Vagina (tissue), 2 donors: Measurements from ENCODE around the gene ADGRF5. TPM values are rescaled to one million over a fixed set of nuclear protein-coding genes. Genes with fewer than 3 reads are reported as not detected.

Source experiments
- DNase-seq, 2 donors: peaks; one replicate each; pipeline ENCODE4 v3.0.0-alpha.2; 2017; ENCODE audit errors: extremely low spot score in 2 of 2
- H3K27ac ChIP-seq: fragments of 200-600 bp; sonication (generic); one replicate; pipeline ENCODE4 v1.5.1; 2019
- H3K27me3 ChIP-seq: fragments of 200-600 bp; sonication (generic); one replicate; pipeline ENCODE4 v1.5.1; 2019
- H3K36me3 ChIP-seq, 2 donors: fragments of 200-600 bp; sonication (generic); one replicate each; pipeline ENCODE4 v1.5.1; 2017 to 2019
- H3K4me1 ChIP-seq: fragments of 200-600 bp; sonication (generic); one replicate; pipeline ENCODE4 v1.5.1; 2019
- H3K4me3 ChIP-seq, 2 donors: fragments of 200-600 bp; sonication (generic); 1 replicate in 1 of 2; 2 replicates in 1 of 2; pipeline ENCODE4 v1.5.1; 2016 to 2019
- H3K9me3 ChIP-seq: fragments of 200-600 bp; sonication (generic); one replicate; pipeline ENCODE4 v1.5.1; 2019
- POLR2A ChIP-seq, 2 donors: fragments of 450-650 bp; IDR thresholded peaks; one replicate each; pipeline ENCODE4 v1.6.1; 2017; ENCODE audit warnings: antibody characterized with exemption in 2 of 2, mild to moderate bottlenecking in 2 of 2, moderate library complexity in 2 of 2
- POLR2AphosphoS5 ChIP-seq, 2 donors: sonication (generic); formaldehyde crosslinking; IDR thresholded peaks; one replicate each; pipeline ENCODE4 v1.9.0; 2017; ENCODE audit warnings: antibody characterized with exemption in 2 of 2, mild to moderate bottlenecking in 2 of 2, low read depth in 1 of 2; ENCODE audit not compliant: insufficient read depth in 1 of 2
- intact Hi-C: fragments of 100-400 bp; cut with DNase I; formaldehyde crosslinking; loops from one replicate; pipeline ENCODE4 v1.15.1; 2023
- total RNA-seq: library from RNA; depleted of rRNA; stranded (reverse); fragments of >200 nt; gene quantifications from one replicate; pipeline ENCODE4 v1.2.3, GENCODE V29; 2016
- TF ChIP-seq, protein P1 (sequence below), 3 experiments: fragments of 450-650 bp in 2 of 3; fragments of 200-600 bp in 1 of 3; sonication (generic) in 1 of 3; IDR thresholded peaks; one replicate each; pipeline ENCODE4 v1.5.1; 2017 to 2019; ENCODE audit warnings: antibody characterized with exemption in 3 of 3, mild to moderate bottlenecking in 2 of 3, moderate library complexity in 2 of 3

ADGRF5 gene
- total RNA-seq, 1 donor from 2014 or later: 10.3 TPM

DNA sequence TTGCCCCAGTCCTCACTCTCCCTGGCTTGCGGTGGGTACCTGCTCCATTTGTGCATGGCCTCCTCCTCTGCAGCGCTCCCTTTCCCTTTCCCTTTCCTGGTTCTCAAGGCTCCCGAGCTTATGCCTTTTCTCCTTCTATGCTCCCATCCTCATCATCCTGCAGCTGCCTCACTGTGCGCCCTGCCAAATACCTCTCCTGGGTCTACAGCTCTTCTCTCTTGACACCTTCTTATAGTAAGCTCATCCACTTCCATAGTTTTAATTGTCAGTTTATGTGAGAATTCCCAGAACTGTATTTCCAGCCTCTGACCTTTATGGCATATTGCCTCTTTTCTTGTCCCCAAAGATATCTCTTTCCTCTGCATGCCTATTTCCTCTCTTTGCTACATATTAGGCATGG, 5.9 kb downstream of the ADGRF5 start:
- Histone ChIP-seq H3K4me1 (no peaks in the 10 kb centered on the region), H3K36me3 (no peaks in the 10 kb centered on the region)

DNA sequence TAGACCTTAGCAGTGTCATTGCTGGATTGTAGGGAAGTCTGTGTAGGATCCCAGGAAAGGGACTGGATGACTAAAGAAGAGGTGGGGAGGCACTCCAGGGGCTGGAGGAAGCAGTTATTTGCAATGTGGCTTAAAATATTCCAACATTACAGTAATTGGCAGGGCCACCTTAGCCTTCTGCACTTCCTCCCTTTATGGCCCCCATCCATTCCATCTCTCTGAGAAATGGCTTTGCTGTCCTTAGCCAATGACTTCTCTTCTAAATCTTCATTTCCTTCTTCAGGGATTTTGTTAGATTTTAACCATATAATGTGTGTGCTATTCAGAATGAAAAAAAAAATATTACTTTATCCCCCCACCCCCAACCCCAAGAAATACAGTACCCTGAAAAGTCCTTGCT, 6.4 kb downstream of the ADGRF5 start:
- no peaks in the 10 kb centered on the region for H3K4me1 ChIP-seq
- no peaks in the 10 kb centered on the region for H3K27me3 ChIP-seq
- H3K27ac ChIP-seq: no peak overlapping the region
- no peak overlapping the region for H3K4me3 ChIP-seq
- no peaks in the 10 kb centered on the region for H3K36me3 ChIP-seq
- no peaks in the 10 kb centered on the region for H3K9me3 ChIP-seq
- TF ChIP-seq, protein P1, sequence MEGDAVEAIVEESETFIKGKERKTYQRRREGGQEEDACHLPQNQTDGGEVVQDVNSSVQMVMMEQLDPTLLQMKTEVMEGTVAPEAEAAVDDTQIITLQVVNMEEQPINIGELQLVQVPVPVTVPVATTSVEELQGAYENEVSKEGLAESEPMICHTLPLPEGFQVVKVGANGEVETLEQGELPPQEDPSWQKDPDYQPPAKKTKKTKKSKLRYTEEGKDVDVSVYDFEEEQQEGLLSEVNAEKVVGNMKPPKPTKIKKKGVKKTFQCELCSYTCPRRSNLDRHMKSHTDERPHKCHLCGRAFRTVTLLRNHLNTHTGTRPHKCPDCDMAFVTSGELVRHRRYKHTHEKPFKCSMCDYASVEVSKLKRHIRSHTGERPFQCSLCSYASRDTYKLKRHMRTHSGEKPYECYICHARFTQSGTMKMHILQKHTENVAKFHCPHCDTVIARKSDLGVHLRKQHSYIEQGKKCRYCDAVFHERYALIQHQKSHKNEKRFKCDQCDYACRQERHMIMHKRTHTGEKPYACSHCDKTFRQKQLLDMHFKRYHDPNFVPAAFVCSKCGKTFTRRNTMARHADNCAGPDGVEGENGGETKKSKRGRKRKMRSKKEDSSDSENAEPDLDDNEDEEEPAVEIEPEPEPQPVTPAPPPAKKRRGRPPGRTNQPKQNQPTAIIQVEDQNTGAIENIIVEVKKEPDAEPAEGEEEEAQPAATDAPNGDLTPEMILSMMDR (IDR thresholded peaks at IDR 0.05): no peak
- TF ChIP-seq POLR2AphosphoS5 (IDR thresholded peaks at IDR 0.05; ENCODE audit: insufficient read depth in 1 of 2, low read depth in 1 of 2) (no peak), POLR2A (IDR thresholded peaks at IDR 0.05) (no peak)
- intact Hi-C loops: no loop called here
- DNase-seq: no peak

More for the DNA sequence above, 5.9 kb downstream of the ADGRF5 start:
- no peak overlapping the region for H3K4me3 ChIP-seq
- TF ChIP-seq, protein P1 (IDR thresholded peaks at IDR 0.05): no peak
- TF ChIP-seq POLR2AphosphoS5 (IDR thresholded peaks at IDR 0.05; ENCODE audit: insufficient read depth in 1 of 2, low read depth in 1 of 2): no peak
- TF ChIP-seq POLR2A (IDR thresholded peaks at IDR 0.05): no peak
- no peak overlapping the region for H3K27ac ChIP-seq
- H3K27me3 ChIP-seq: no peaks in the 10 kb centered on the region
- H3K9me3 ChIP-seq: no peaks in the 10 kb centered on the region
- intact Hi-C loops: no loop called here
- DNase-seq: no peak

DNA sequence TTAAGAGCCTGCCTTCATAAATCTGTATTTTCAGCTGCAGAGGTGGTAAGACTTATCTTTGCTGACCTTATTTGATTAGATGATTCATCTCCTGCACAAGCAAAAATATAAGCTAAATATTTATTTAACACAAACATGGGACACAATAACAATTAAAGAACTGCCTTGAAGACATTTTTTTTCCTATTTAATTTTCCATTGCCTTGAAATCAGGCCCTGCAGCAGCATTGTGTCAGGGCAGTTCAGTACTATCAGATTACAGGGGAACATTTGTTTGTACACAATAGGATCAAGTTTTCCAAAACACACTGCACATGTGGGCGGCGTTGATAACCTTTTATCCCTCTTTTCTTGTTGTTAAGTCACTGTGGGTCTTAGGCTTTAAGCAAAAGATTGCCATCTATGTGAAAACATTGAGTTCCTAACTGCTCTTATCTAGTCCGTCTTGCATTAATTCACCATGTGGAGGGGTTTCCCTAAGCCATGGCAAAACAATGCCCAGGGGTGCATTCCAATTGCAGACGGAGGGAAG, 7.4 kb downstream of the ADGRF5 start:
- no peaks in the 10 kb centered on the region for H3K36me3 ChIP-seq
- intact Hi-C loops: no loop called here
- no peaks in the 10 kb centered on the region for H3K9me3 ChIP-seq
- no peak overlapping the region for H3K4me3 ChIP-seq
- no peaks in the 10 kb centered on the region for H3K4me1 ChIP-seq
- H3K27me3 ChIP-seq: no peaks in the 10 kb centered on the region
- DNase-seq: no peak
- TF ChIP-seq, protein P1 (IDR thresholded peaks at IDR 0.05): no peak
- no peak for TF ChIP-seq POLR2A (IDR thresholded peaks at IDR 0.05)
- no peak for TF ChIP-seq POLR2AphosphoS5 (IDR thresholded peaks at IDR 0.05; ENCODE audit: insufficient read depth in 1 of 2, low read depth in 1 of 2)
- no peak overlapping the region for H3K27ac ChIP-seq

DNA sequence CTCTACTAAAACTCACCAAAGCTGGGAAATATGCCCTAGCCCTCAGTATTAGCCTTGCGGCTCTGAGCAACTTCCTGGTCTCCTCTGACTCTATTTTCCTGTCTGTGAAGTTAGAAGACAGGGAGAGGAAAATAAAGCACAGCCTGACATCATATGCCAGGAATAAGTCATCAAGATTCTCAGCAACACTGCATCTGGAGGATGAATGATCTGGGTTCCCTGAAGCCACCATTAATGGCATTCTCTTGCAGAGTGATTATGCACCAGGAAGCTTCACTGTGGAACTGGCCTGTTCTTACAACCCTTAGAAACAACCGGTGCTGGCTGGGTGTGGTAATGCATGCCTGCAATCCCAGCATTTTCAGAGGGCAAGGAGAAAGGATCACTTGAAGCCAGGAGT, 12.4 kb downstream of the ADGRF5 start:
- no peak for TF ChIP-seq POLR2A (IDR thresholded peaks at IDR 0.05)
- no peak for TF ChIP-seq POLR2AphosphoS5 (IDR thresholded peaks at IDR 0.05; ENCODE audit: insufficient read depth in 1 of 2, low read depth in 1 of 2)
- TF ChIP-seq, protein P1 (IDR thresholded peaks at IDR 0.05): no peak
- no peak overlapping the region for H3K4me3 ChIP-seq
- H3K4me1 ChIP-seq: no peaks in the 10 kb centered on the region
- H3K9me3 ChIP-seq: no peaks in the 10 kb centered on the region
- intact Hi-C loops: no loop called here
- no peak overlapping the region for H3K27ac ChIP-seq
- H3K27me3 ChIP-seq: no peaks in the 10 kb centered on the region
- DNase-seq: no peak
- H3K36me3 ChIP-seq: no peaks in the 10 kb centered on the region

DNA sequence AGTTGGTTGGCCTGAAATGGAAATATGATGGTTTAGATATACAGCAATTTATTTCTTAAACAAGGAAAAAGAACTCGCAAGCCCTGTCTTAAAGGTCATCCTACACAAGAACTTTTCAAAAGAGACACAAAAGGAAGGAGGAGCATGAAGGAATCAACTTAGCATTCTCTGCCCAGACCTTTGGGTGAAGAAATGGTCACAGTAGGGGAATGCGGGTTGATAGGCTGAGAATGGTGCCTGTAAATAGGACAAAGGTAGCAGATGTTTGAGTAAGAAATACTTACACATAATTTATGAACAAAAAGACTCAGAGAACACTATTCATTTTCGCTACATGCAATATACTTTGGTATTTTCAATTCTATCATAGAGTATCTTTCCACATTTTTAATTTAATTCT, 15.0 kb downstream of the ADGRF5 start:
- Histone ChIP-seq H3K4me1 (peaks cover 4% of the 10 kb centered on the region), H3K27me3 (no peaks in the 10 kb centered on the region), H3K4me3 (no peak overlapping the region), H3K27ac (no peak overlapping the region), H3K9me3 (no peaks in the 10 kb centered on the region), H3K36me3 (no peaks in the 10 kb centered on the region)
- TF ChIP-seq, protein P1 (IDR thresholded peaks at IDR 0.05): no peak
- TF ChIP-seq POLR2AphosphoS5 (IDR thresholded peaks at IDR 0.05; ENCODE audit: insufficient read depth in 1 of 2, low read depth in 1 of 2): no peak
- no peak for TF ChIP-seq POLR2A (IDR thresholded peaks at IDR 0.05)
- intact Hi-C loops: no loop called here
- no peak for DNase-seq
